HCT116 (cell line): Measurements from ENCODE around the gene AZIN2. TPM values are rescaled to one million over a fixed set of nuclear protein-coding genes. Genes with fewer than 3 reads are reported as not detected.

ENCODE experiments used
- ATAC-seq: fragments of 200-7000 bp; cut with Tn5 transposase; 2 replicates; pipeline ENCODE4 v1.9.1; 2020; ENCODE audit warnings: mild to moderate bottlenecking, moderate library complexity
- BruUV-seq: library from RNA; stranded (reverse); fragments of 400-500 nt; replicated peaks from 2 replicates; lab custom pipeline; 2021; lab: Mats Ljungman, UMichigan
- CTCF ChIA-PET: fragments of 300-600 bp; sonication (Branson Sonifier 250); formaldehyde crosslinking; loops from one replicate; lab custom pipeline; 2021; ENCODE audit warnings: antibody characterized with exemption; lab: Charles Lee
- POLR2A ChIA-PET: fragments of 300-600, 350-600 bp; sonication (Branson Sonifier 250); formaldehyde crosslinking; loops from one replicate; lab custom pipeline; 2021; ENCODE audit warnings: antibody characterized with exemption; lab: Charles Lee
- RAD21 ChIA-PET, 2 experiments: fragments of 300-600 bp; sonication (Branson Sonifier 250); formaldehyde crosslinking; loops; one replicate each; lab custom pipeline; 2023; ENCODE audit warnings: low total read pairs in 2 of 2; ENCODE audit not compliant: uncharacterized antibody in 2 of 2, unreplicated experiment in 2 of 2, low non-redundant PET in 1 of 2; lab: Charles Lee
- DNase-seq: peaks from one replicate; pipeline ENCODE4 v3.0.0-alpha.2; 2010; ENCODE audit warnings: low read depth, low spot score
- H2AFZ ChIP-seq: fragments of 200-600 bp; shearing (Covaris generic), sonication (generic); 2 replicates; pipeline ENCODE4 v1.6.1; 2017; ENCODE audit warnings: low read depth, mixed run types, mixed read lengths, antibody characterized with exemption, low read length; ENCODE audit not compliant: poor library complexity, severe bottlenecking
- H3K27ac ChIP-seq: 2 replicates; pipeline ENCODE4 v1.5.1; 2012; ENCODE audit warnings: low read depth, low read length
- H3K27me3 ChIP-seq: fragments of 200-600 bp; sonication (generic); 2 replicates; pipeline ENCODE4 v1.6.1; 2016; ENCODE audit warnings: mixed run types, low read length, mixed read lengths; ENCODE audit not compliant: insufficient read depth
- H3K36me3 ChIP-seq, 2 experiments: fragments of 200-500 bp in 1 of 2; fragments of 200-600 bp in 1 of 2; sonication (Bioruptor generic) in 1 of 2; sonication (generic) in 1 of 2; 2 replicates each; pipeline versions ENCODE4 v1.5.1 to v1.6.1; 2014 to 2016; ENCODE audit warnings: low read length in 2 of 2, inconsistent platforms in 1 of 2, mixed read lengths in 1 of 2, mixed run types in 1 of 2; ENCODE audit not compliant: insufficient read depth in 2 of 2, control insufficient read depth in 1 of 2
- H3K4me1 ChIP-seq, 2 experiments: fragments of 200-600 bp in 1 of 2; sonication (generic) in 1 of 2; 2 replicates each; pipeline versions ENCODE4 v1.5.1 to v1.6.1; 2012 to 2017; ENCODE audit warnings: low read length in 2 of 2, inconsistent platforms in 1 of 2, mild to moderate bottlenecking in 1 of 2, mixed read lengths in 1 of 2, mixed run types in 1 of 2, moderate library complexity in 1 of 2; ENCODE audit not compliant: insufficient read depth in 2 of 2, control insufficient read depth in 1 of 2
- H3K4me2 ChIP-seq: fragments of 200-600 bp; sonication (generic); 2 replicates; pipeline ENCODE4 v1.6.1; 2017; ENCODE audit warnings: mixed run types, low read length, mixed read lengths
- H3K4me3 ChIP-seq, 2 experiments: fragments of 200-600 bp in 1 of 2; sonication (generic) in 1 of 2; replicated peaks in 1 of 2; 2 replicates each; pipeline ENCODE4 v1.5.1; 2011 to 2016; ENCODE audit warnings: low read length in 2 of 2, control low read depth in 1 of 2, low read depth in 1 of 2, mild to moderate bottlenecking in 1 of 2, mixed read lengths in 1 of 2, mixed run types in 1 of 2
- H3K79me2 ChIP-seq: fragments of 200-600 bp; sonication (generic); 2 replicates; pipeline ENCODE4 v1.6.1; 2017; ENCODE audit warnings: mild to moderate bottlenecking, mixed run types, low read length, moderate library complexity, mixed read lengths; ENCODE audit not compliant: insufficient read depth
- H3K9ac ChIP-seq: fragments of 200-600 bp; sonication (generic); 2 replicates; pipeline ENCODE4 v1.6.1; 2016; ENCODE audit warnings: low read length, mixed read lengths
- H3K9me2 ChIP-seq: fragments of 200-600 bp; sonication (generic), shearing (Covaris generic); 2 replicates; pipeline ENCODE4 v1.6.1; 2017; ENCODE audit warnings: mixed run types, mild to moderate bottlenecking, moderate library complexity; ENCODE audit not compliant: insufficient read depth
- H3K9me3 ChIP-seq, 2 experiments: fragments of 200-500 bp in 1 of 2; fragments of 200-600 bp in 1 of 2; sonication (Bioruptor generic) in 1 of 2; sonication (generic) in 1 of 2; 2 replicates each; pipeline ENCODE4 v1.6.1; 2014 to 2017; ENCODE audit warnings: low read length in 2 of 2, mixed read lengths in 2 of 2, inconsistent platforms in 1 of 2, low read depth in 1 of 2, mild to moderate bottlenecking in 1 of 2, mixed run types in 1 of 2, moderate library complexity in 1 of 2; ENCODE audit not compliant: control insufficient read depth in 1 of 2, insufficient read depth in 1 of 2
- H4K20me1 ChIP-seq: fragments of 200-600 bp; sonication (generic), shearing (Covaris generic); 2 replicates; pipeline ENCODE4 v1.6.1; 2017; ENCODE audit warnings: mixed run types, mild to moderate bottlenecking, moderate library complexity; ENCODE audit not compliant: insufficient read depth
- ATF3 ChIP-seq: IDR thresholded peaks from 2 replicates; pipeline ENCODE4 v1.6.1; 2012
- CBX3 ChIP-seq: IDR thresholded peaks from 2 replicates; pipeline ENCODE4 v1.6.1; 2012; ENCODE audit warnings: low read depth
- CEBPB ChIP-seq: IDR thresholded peaks from 2 replicates; pipeline ENCODE4 v1.6.1; 2012; ENCODE audit warnings: low read depth
- EGR1 ChIP-seq: IDR thresholded peaks from 2 replicates; pipeline ENCODE4 v1.6.1; 2012; ENCODE audit warnings: low read depth
- ELF1 ChIP-seq: IDR thresholded peaks from 2 replicates; pipeline ENCODE4 v1.6.1; 2012; ENCODE audit warnings: low read depth, borderline replicate concordance
- EZH2 ChIP-seq: fragments of 200-600 bp; sonication (generic); IDR thresholded peaks from 2 replicates; pipeline ENCODE4 v1.6.1; 2017; ENCODE audit warnings: antibody characterized with exemption, mixed run types
- EZH2phosphoT487 ChIP-seq: fragments of 200-600 bp; IDR thresholded peaks from 2 replicates; pipeline ENCODE4 v1.6.1; 2018; ENCODE audit warnings: antibody characterized with exemption, borderline replicate concordance
- JUND ChIP-seq: IDR thresholded peaks from 2 replicates; pipeline ENCODE4 v1.6.1; 2012
- POLR2AphosphoS5 ChIP-seq: IDR thresholded peaks from 2 replicates; pipeline ENCODE4 v1.6.1; 2011; ENCODE audit warnings: mild to moderate bottlenecking, low read depth, low read length, moderate library complexity
- REST ChIP-seq: IDR thresholded peaks from 2 replicates; pipeline ENCODE4 v1.6.1; 2012; ENCODE audit warnings: low read depth
- SIN3A ChIP-seq: IDR thresholded peaks from 2 replicates; pipeline ENCODE4 v1.6.1; 2012; ENCODE audit warnings: low read depth
- SP1 ChIP-seq: IDR thresholded peaks from 2 replicates; pipeline ENCODE4 v1.6.1; 2012; ENCODE audit warnings: low read depth
- TCF7L2 ChIP-seq: IDR thresholded peaks from 2 replicates; pipeline ENCODE4 v1.7.0; 2011; ENCODE audit warnings: borderline replicate concordance, inconsistent platforms; ENCODE audit not compliant: insufficient read depth, insufficient read length; ENCODE audit errors: extremely low read depth
- YY1 ChIP-seq: IDR thresholded peaks from 2 replicates; pipeline ENCODE4 v1.6.1; 2011; ENCODE audit warnings: low read length, low read depth, moderate library complexity, mild to moderate bottlenecking; ENCODE audit not compliant: insufficient replicate concordance; ENCODE audit errors: extremely low read depth
- ZFX ChIP-seq: fragments of 450-650 bp; IDR thresholded peaks from 2 replicates; pipeline ENCODE4 v1.6.1; 2017
- ZNF274 ChIP-seq: fragments of 200-500 bp; sonication (Bioruptor generic); IDR thresholded peaks from 2 replicates; pipeline ENCODE4 v1.6.1; 2014; ENCODE audit warnings: mild to moderate bottlenecking, low read depth, low read length, inconsistent platforms
- intact Hi-C: fragments of 100-400 bp; cut with micrococcal nuclease; formaldehyde crosslinking; loops from 2 replicates; pipeline ENCODE4 v1.10.0; 2022
- total RNA-seq: library from RNA; stranded (reverse); gene quantifications from one replicate; pipeline ENCODE4 v1.2.1, GENCODE V29; 2021; ENCODE audit not compliant: unreplicated experiment

The AZIN2 gene
- total RNA-seq, 1 experiment from 2014 or later: 7.8 TPM

DNA sequence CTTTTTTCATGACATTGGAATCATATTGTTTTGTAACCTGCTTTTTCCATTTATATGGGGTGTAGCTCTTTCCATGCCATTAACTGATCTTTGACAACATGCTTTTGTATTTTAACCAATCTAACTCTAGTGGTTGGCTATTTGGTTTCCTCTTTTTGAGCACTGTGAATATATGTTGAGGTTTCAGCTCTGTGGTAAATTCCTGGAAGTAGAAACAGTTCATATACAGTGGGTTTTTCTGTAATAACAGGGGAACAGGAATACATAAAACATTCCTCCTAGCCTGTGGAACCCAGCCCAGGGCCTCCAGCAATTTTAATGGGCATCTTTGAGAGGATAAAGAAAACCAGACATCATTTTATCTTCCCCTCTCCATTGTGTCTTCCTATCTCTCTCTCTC is 17.4 kb downstream of the AZIN2 start:
- H4K20me1 ChIP-seq: no peaks in the 10 kb centered on the region
- H3K27me3 ChIP-seq: no peaks in the 10 kb centered on the region
- no peaks in the 10 kb centered on the region for H3K9me2 ChIP-seq
- ChIA-PET CTCF (no interaction called here), POLR2A (no interaction called here), RAD21 (no interaction called here)
- H3K4me2 ChIP-seq: 0 out of 2 replicates have a peak overlapping the region, but pooled peaks have one; percentile 75
- no peaks in the 10 kb centered on the region for H3K36me3 ChIP-seq
- intact Hi-C loops: loop anchor here (5.0 to 10.0 kb wide), 4 partner anchors 256 to 514 kb away; partner anchors contain the start of gene ZSCAN20
- no peaks in the 10 kb centered on the region for H3K79me2 ChIP-seq
- DNase-seq (no peak), ATAC-seq (no peak)
- H3K4me3 ChIP-seq: no peak overlapping the region
- no peaks in the 10 kb centered on the region for H3K9me3 ChIP-seq
- TF ChIP-seq ZNF274 (no peak), YY1 (no peak), SP1 (no peak), ELF1 (no peak), EZH2phosphoT487 (no peak), CEBPB (no peak), JUND (no peak)
- no peak overlapping the region for H3K9ac ChIP-seq
- no peak overlapping the region for H2AFZ ChIP-seq
- BruUV-seq: no TSS peak
- peak overlapping the region; percentile 78 for H3K27ac ChIP-seq
- H3K4me1 ChIP-seq: peaks cover 26 to 49% of the 10 kb centered on the region in 2 experiments

- DNase-seq (peak; percentile 90), ATAC-seq (peak; percentile 93)
- RAD21 ChIA-PET: interaction anchor here in 1 of 2 experiments (0.6 kb wide), 1 partner anchor 197 kb away, joined by 3 read pairs; no protein-coding TSS in a partner anchor
- peak overlapping the region; percentile 75 for H3K4me2 ChIP-seq
- CTCF ChIA-PET: interaction anchor here (1.0 kb wide), 1 partner anchor 13 kb away, joined by 4 read pairs; no protein-coding TSS in a partner anchor
- peak overlapping the region; percentile 60 for H2AFZ ChIP-seq
- no peaks in the 10 kb centered on the region for H3K9me3 ChIP-seq
- POLR2A ChIA-PET: interaction anchor here (1.0 kb wide), 1 partner anchor 28 kb away, joined by 6 read pairs; no protein-coding TSS in a partner anchor
- no peaks in the 10 kb centered on the region for H3K79me2 ChIP-seq
- no peaks in the 10 kb centered on the region for H3K36me3 ChIP-seq
- TSS peak; percentile 79 for BruUV-seq
- intact Hi-C loops: loop anchor here (5.0 to 10.0 kb wide), 4 partner anchors 255 to 513 kb away; partner anchors contain the start of gene ZSCAN20
- peak overlapping the region; percentile 78 for H3K27ac ChIP-seq
- H3K4me3 ChIP-seq: peak overlapping the region in 1 of 2 experiments; percentile 36; a peak in 3 of 4 replicates
- peaks cover 26 to 49% of the 10 kb centered on the region in 2 experiments for H3K4me1 ChIP-seq
- H4K20me1 ChIP-seq: no peaks in the 10 kb centered on the region
- no peaks in the 10 kb centered on the region for H3K27me3 ChIP-seq
- H3K9ac ChIP-seq: peak overlapping the region; percentile 56
- H3K9me2 ChIP-seq: no peaks in the 10 kb centered on the region
- TF ChIP-seq ATF3 (no peak), SP1 (peak; percentile 87), SIN3A (peak; percentile 44; the same call in 1 of the 2 replicates), EZH2 (no peak), ZFX (no peak), CBX3 (peak; percentile 84), JUND (no peak), REST (no peak), EZH2phosphoT487 (no peak), TCF7L2 (no peak), POLR2AphosphoS5 (peak; percentile 71), EGR1 (no peak), ELF1 (no peak)
Observed at GRCh38 chr1:33099290-33100118, 18.6 kb downstream of the AZIN2 start.
